ENCODE results near the gene HLA-DPA1.

DNA sequence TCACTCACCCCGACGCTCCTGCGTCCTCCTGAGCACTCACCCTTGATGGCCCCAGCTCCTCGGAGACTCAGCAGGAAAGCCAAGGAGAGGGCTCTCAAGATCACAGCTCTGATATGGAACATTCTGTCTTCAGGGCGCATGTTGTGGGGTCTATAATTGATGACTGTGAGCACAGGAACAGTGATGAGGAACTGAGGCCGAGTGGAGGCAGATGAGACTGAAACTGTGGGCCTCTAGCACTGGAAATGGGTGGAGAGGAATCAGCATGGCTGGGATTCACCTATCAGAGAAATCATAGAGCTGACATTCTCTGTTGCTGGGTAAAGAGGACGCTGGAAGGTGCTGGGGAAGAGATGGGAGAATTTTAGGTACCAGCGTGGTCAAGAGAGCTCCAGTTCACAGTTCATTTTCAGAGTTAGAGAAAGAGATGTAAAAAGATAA is at the start of gene HLA-DPA1:
- TF ChIP-seq CTCF (IDR thresholded peaks at IDR 0.05) (no peak), POLR2A (IDR thresholded peaks at IDR 0.05) (peak; percentile 74 to 78)
